ENCODE measurements around the gene ATP9A.

- TF ChIP-seq, protein P1, sequence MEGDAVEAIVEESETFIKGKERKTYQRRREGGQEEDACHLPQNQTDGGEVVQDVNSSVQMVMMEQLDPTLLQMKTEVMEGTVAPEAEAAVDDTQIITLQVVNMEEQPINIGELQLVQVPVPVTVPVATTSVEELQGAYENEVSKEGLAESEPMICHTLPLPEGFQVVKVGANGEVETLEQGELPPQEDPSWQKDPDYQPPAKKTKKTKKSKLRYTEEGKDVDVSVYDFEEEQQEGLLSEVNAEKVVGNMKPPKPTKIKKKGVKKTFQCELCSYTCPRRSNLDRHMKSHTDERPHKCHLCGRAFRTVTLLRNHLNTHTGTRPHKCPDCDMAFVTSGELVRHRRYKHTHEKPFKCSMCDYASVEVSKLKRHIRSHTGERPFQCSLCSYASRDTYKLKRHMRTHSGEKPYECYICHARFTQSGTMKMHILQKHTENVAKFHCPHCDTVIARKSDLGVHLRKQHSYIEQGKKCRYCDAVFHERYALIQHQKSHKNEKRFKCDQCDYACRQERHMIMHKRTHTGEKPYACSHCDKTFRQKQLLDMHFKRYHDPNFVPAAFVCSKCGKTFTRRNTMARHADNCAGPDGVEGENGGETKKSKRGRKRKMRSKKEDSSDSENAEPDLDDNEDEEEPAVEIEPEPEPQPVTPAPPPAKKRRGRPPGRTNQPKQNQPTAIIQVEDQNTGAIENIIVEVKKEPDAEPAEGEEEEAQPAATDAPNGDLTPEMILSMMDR (conservative IDR thresholded peaks at IDR 0.05; ENCODE audit: low read depth, low read length) = no peak
- no peak for TF ChIP-seq RFX5 (IDR thresholded peaks at IDR 0.05; ENCODE audit: low read depth, low read length)
- no peak for TF ChIP-seq FOS (IDR thresholded peaks at IDR 0.05; ENCODE audit: low read depth, low read length)
- no peak for TF ChIP-seq MXI1 (IDR thresholded peaks at IDR 0.05; ENCODE audit: borderline replicate concordance, low read depth, low read length)
- no peak for TF ChIP-seq USF2 (IDR thresholded peaks at IDR 0.05; ENCODE audit: low read depth, low read length)
- TF ChIP-seq CHD1 (IDR thresholded peaks at IDR 0.05; ENCODE audit: low read depth, low read length) = no peak
- TF ChIP-seq RAD21 (IDR thresholded peaks at IDR 0.05; ENCODE audit: low read length) = no peak
- no peak for TF ChIP-seq POLR2A (IDR thresholded peaks at IDR 0.05; ENCODE audit: low read depth, low read length)
- TF ChIP-seq BHLHE40 (IDR thresholded peaks at IDR 0.05; ENCODE audit: low read depth, low read length) = no peak
- TF ChIP-seq, protein P2, sequence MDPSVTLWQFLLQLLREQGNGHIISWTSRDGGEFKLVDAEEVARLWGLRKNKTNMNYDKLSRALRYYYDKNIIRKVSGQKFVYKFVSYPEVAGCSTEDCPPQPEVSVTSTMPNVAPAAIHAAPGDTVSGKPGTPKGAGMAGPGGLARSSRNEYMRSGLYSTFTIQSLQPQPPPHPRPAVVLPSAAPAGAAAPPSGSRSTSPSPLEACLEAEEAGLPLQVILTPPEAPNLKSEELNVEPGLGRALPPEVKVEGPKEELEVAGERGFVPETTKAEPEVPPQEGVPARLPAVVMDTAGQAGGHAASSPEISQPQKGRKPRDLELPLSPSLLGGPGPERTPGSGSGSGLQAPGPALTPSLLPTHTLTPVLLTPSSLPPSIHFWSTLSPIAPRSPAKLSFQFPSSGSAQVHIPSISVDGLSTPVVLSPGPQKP (IDR thresholded peaks at IDR 0.05; ENCODE audit: borderline replicate concordance, low read depth, low read length) = no peak
Observed at GRCh38 chr20:51579137-51579536, 189.1 kb downstream of the ATP9A start.
